HAP-1 (cell line): ENCODE data around the gene BACH1.

ENCODE experiments used
- DNase-seq, 2 experiments: peaks; one replicate each; pipeline ENCODE4 v3.0.0-alpha.2; 2016 to 2020; ENCODE audit warnings: low spot score in 2 of 2
- H3K27me3 ChIP-seq: fragments of 250-450 bp; sonication (Bioruptor Pico); 2 replicates; pipeline ENCODE4 v1.5.1; 2020; ENCODE audit warnings: low read depth, mild to moderate bottlenecking, moderate library complexity
- H3K36me3 ChIP-seq: fragments of 250-450 bp; sonication (Bioruptor Pico); replicated peaks from 2 replicates; pipeline ENCODE4 v1.5.1; 2020; ENCODE audit warnings: mild to moderate bottlenecking
- H3K4me1 ChIP-seq: fragments of 250-450 bp; sonication (Bioruptor Pico); 2 replicates; pipeline ENCODE4 v1.5.1; 2020; ENCODE audit warnings: mild to moderate bottlenecking
- H3K4me3 ChIP-seq: fragments of 250-450 bp; sonication (Bioruptor Pico); 2 replicates; pipeline ENCODE4 v1.5.1; 2020; ENCODE audit warnings: mild to moderate bottlenecking, moderate library complexity
- H3K9me3 ChIP-seq: fragments of 250-450 bp; sonication (Bioruptor Pico); 2 replicates; pipeline ENCODE4 v1.5.1; 2020; ENCODE audit warnings: mild to moderate bottlenecking, moderate library complexity
- in situ Hi-C: fragments of 300-500 bp; cut with MboI; formaldehyde crosslinking; loops from 3 replicates; pipeline ENCODE4 v1.14.3; 2020; ENCODE audit warnings: low sequenced_read_pairs, inconsistent platforms, mixed read lengths

The BACH1 gene

DNA sequence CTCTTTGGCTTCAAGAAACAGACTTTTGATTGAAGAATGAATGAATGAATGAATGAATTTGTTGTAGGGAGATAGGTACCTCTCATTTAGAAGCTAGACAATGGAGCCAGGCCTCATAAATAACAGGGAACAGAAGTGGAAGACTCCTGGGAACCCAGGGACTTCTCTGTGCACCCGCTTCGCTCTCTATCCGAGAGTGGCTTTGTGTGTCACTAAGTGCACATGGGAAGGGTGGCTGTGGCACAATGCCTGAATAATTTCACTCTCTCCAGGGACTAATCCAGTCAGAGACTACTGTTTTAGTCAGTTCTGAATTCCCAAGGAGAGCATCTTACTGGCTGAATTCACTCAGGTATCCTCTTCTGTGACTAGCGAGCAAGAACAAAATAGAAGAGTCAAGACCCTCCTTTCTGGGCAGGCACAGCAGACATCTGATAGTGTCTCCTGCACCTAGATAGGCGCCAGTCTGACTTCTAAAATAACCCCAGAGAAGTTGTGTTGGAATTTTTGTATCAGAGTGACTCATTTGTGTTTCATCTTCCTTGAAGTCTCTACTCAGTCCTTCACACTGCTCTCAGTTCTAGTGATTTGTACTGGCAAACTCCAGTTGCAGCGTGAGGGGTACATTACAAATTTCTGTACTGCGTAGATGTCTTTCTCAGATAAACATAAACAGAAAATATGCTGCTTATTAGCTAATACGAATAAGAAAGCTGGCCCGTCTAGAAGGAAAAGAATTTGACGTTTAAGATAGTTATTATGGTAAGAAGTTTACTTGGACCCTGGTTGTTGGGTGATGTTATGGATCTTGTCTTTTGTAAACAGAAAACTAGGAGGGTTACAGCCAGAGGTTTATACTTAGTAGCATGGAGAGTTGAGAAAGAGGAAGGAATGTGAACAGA, 34.0 kb downstream of the BACH1 start:
- no peaks in the 10 kb centered on the region for H3K9me3 ChIP-seq
- no peaks in the 10 kb centered on the region for H3K36me3 ChIP-seq
- H3K27me3 ChIP-seq = no peaks in the 10 kb centered on the region
- peaks cover 9% of the 10 kb centered on the region for H3K4me1 ChIP-seq
- DNase-seq = no peak
- no peak overlapping the region for H3K4me3 ChIP-seq
- in situ Hi-C loops = no loop called here

- H3K4me3 ChIP-seq = no peak overlapping the region
- in situ Hi-C loops = no loop called here
- H3K4me1 ChIP-seq = peaks cover 9% of the 10 kb centered on the region
- H3K36me3 ChIP-seq = no peaks in the 10 kb centered on the region
- DNase-seq = no peak
- no peaks in the 10 kb centered on the region for H3K9me3 ChIP-seq
- no peaks in the 10 kb centered on the region for H3K27me3 ChIP-seq
These were observed 34.7 kb downstream of the BACH1 start for GRCh38 chr21:29333406-29333805.

DNA sequence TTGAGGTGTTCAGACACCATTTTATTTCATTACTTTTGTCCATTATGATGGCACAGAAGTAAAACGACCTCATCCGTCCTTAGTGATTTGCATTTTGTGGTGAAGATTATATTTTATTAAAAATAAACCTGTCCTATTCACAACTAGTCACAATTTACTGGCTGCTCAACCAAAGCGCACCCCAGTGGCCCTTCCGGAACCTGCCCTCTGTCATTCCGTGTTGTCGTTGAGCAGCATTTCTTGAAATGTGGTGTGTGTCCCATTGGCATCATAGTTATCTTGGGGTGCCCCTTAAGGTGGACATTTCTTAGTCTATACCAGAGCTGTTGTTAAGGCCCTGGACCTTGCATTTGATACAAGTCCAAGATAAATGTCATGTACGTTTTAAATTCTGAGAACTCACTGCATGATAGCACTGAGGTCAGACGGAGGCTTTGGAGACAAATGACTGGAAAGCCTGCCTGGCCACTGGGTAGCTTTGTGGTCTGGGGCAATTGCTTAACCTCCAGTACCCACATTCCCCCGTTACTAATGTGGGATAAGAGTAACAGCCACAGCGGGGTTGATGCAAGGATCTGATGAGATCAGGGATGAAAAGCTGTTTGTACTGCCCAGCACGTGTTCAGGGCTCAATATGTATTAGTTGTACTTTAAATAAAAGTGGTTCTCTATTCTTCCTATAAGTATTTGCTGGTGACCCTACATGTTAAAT, 36.2 kb downstream of the BACH1 start:
- in situ Hi-C loops = no loop called here
- no peaks in the 10 kb centered on the region for H3K27me3 ChIP-seq
- no peaks in the 10 kb centered on the region for H3K36me3 ChIP-seq
- DNase-seq = no peak
- no peak overlapping the region for H3K4me3 ChIP-seq
- H3K4me1 ChIP-seq = peaks cover 9% of the 10 kb centered on the region
- H3K9me3 ChIP-seq = no peaks in the 10 kb centered on the region

DNA sequence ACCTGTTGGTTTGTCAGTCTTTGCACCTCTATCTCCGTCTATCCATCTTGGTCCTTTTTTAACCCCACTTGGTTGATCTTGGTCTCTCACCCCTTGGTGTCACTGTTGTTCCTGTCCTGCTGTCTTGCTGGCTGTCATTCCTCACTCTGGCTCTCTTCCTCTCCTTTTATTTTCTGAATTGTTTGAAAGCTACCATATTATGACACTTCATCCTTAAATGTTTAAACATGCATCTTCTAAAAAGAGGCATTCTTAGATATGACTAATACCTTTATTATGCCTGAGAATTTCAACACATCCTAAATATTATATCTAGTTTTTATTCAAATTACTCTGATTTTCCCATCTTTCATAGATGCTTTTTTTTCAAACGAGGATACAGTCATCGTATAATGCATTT, 37.0 kb downstream of the BACH1 start:
- Histone ChIP-seq H3K4me3 (no peak overlapping the region), H3K4me1 (peaks cover 9% of the 10 kb centered on the region), H3K9me3 (no peaks in the 10 kb centered on the region), H3K36me3 (no peaks in the 10 kb centered on the region), H3K27me3 (no peaks in the 10 kb centered on the region)
- DNase-seq = no peak
- in situ Hi-C loops = no loop called here

GRCh38 chr21:29338256-29338655, 39.5 kb downstream of the BACH1 start:
- H3K4me1 ChIP-seq = peaks cover 5% of the 10 kb centered on the region
- no peak overlapping the region for H3K4me3 ChIP-seq
- H3K36me3 ChIP-seq = 0 out of 2 replicates have a peak, but pooled peaks cover 3% of the 10 kb centered on the region
- DNase-seq = no peak
- in situ Hi-C loops = no loop called here
- H3K27me3 ChIP-seq = no peaks in the 10 kb centered on the region
- no peaks in the 10 kb centered on the region for H3K9me3 ChIP-seq

GRCh38 chr21:29340228-29340627, 41.5 kb downstream of the BACH1 start:
- 0 out of 2 replicates have a peak, but pooled peaks cover 3% of the 10 kb centered on the region for H3K36me3 ChIP-seq
- no peak overlapping the region for H3K4me3 ChIP-seq
- H3K27me3 ChIP-seq = no peaks in the 10 kb centered on the region
- in situ Hi-C loops = no loop called here
- H3K4me1 ChIP-seq = no peaks in the 10 kb centered on the region
- H3K9me3 ChIP-seq = no peaks in the 10 kb centered on the region
- DNase-seq = no peak

DNA sequence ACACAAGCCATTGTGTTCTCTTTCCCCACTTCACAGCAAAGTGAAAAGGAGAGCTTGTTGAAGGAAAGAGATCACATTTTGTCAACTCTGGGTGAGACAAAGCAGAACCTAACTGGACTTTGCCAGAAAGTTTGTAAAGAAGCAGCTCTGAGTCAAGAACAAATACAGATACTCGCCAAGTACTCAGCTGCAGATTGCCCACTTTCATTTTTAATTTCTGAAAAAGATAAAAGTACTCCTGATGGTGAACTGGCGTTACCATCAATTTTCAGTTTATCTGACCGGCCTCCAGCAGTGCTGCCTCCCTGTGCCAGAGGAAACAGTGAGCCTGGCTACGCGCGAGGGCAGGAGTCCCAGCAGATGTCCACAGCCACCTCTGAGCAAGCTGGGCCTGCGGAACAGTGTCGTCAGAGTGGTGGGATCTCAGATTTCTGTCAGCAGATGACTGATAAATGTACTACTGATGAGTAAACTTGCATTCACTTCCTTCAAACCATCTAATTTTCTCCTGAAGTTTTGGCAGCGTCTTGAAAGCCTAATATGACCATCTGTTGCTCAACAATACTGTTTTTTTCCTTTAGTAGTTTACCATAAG, 43.7 kb downstream of the BACH1 start:
- 0 out of 2 replicates have a peak, but pooled peaks cover 3% of the 10 kb centered on the region for H3K36me3 ChIP-seq

DNA sequence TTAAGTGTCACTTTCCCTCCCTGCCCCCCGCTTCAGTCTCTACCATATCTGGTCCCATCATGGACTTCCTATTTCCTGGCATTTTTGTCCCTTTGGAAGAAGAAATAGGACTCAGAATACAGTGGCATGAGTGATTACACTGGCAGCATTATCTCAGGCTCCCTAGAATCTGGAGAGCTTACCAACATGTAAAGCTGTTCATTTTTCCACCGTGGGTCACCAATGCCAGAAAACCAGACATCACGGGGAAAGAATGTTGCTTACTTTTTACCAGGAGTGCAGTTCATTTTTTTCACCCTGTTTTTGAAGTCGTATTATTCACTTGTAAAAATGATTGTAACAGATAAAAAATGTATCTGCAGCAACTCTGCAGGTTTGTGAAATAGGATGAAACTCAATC, 44.8 kb downstream of the BACH1 start:
- H3K9me3 ChIP-seq = no peaks in the 10 kb centered on the region
- in situ Hi-C loops = no loop called here
- 0 out of 2 replicates have a peak, but pooled peaks cover 3% of the 10 kb centered on the region for H3K36me3 ChIP-seq
- H3K4me3 ChIP-seq = no peak overlapping the region
- no peak for DNase-seq
- H3K27me3 ChIP-seq = no peaks in the 10 kb centered on the region
- H3K4me1 ChIP-seq = no peaks in the 10 kb centered on the region

More for the DNA sequence above, 43.7 kb downstream of the BACH1 start:
- in situ Hi-C loops = no loop called here
- DNase-seq = no peak
- Histone ChIP-seq H3K27me3 (no peaks in the 10 kb centered on the region), H3K4me1 (no peaks in the 10 kb centered on the region), H3K4me3 (no peak overlapping the region), H3K9me3 (no peaks in the 10 kb centered on the region)

DNA sequence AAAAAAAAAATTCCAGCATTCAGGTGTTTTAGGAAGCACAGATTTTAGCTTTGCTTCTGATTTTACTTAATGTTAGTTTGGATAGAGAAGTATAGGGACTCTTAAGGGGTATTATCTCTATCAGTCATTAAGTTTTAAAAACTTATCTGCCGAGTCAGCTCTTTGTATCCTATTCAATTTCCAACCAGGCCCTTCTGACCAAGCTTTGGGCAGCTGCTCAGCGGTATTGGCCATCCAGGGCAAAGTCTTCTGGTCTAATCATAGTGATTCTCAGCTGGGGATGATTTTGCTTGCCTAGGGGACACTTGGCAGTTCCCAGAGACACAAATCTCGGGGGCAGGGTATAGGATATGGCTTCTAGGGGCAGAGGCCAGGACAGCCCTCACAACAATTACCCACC, 47.6 kb downstream of the BACH1 start:
- Histone ChIP-seq H3K27me3 (no peaks in the 10 kb centered on the region), H3K9me3 (no peaks in the 10 kb centered on the region), H3K4me1 (no peaks in the 10 kb centered on the region), H3K36me3 (0 out of 2 replicates have a peak, but pooled peaks cover 3% of the 10 kb centered on the region), H3K4me3 (no peak overlapping the region)
- no peak for DNase-seq
- in situ Hi-C loops = no loop called here

DNA sequence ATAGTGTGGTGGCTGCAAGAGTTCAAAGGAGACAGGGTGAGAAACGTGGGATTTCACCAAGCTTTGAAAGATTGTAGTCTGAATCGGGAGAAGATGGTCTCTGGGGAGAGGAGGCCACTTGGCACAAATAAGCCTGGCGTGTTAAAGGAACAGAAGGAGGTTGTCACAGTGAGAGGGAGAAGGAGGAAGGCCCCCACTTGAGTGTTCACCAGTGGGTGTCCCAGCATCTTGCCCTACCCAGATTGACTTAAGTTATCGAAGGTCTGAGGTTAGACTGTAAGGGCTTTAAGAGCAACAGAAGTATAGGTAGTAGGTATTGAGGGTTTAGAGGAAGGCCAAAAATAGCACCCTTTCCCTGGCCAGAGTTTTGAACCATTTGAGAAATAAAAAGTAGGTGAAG, 48.0 kb downstream of the BACH1 start:
- DNase-seq = no peak
- no peak overlapping the region for H3K4me3 ChIP-seq
- 0 out of 2 replicates have a peak, but pooled peaks cover 3% of the 10 kb centered on the region for H3K36me3 ChIP-seq
- no peaks in the 10 kb centered on the region for H3K4me1 ChIP-seq
- no peaks in the 10 kb centered on the region for H3K9me3 ChIP-seq
- in situ Hi-C loops = no loop called here
- H3K27me3 ChIP-seq = no peaks in the 10 kb centered on the region

DNA sequence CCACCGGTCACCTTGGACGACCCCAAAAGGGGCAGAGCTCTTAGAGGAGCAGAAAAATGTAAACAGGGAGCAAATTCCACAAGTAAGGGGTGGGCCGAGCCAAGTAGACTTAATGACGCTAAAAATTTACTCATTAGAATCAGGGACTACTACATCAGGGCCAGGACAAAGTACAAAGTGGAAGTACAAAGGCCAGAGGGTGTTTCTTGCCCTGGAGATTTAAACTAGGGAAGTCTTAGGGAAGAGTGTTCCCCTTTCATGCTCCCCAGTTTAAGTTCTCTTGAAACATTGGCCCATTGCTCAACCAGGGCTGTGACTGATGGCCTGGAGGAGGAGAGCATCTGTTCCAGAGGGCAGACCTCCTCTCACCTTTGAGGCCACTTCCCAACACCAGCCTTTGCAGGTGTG, 48.6 kb downstream of the BACH1 start:
- H3K4me3 ChIP-seq = no peak overlapping the region
- H3K36me3 ChIP-seq = 0 out of 2 replicates have a peak, but pooled peaks cover under 1% of the 10 kb centered on the region
- DNase-seq = no peak
- no peaks in the 10 kb centered on the region for H3K9me3 ChIP-seq
- in situ Hi-C loops = no loop called here
- H3K27me3 ChIP-seq = no peaks in the 10 kb centered on the region
- no peaks in the 10 kb centered on the region for H3K4me1 ChIP-seq

- in situ Hi-C loops = no loop called here
- no peak for DNase-seq
- Histone ChIP-seq H3K4me3 (no peak overlapping the region), H3K9me3 (no peaks in the 10 kb centered on the region), H3K36me3 (no peaks in the 10 kb centered on the region), H3K4me1 (no peaks in the 10 kb centered on the region), H3K27me3 (no peaks in the 10 kb centered on the region)
These were observed 51.0 kb downstream of the BACH1 start for GRCh38 chr21:29349702-29350101.

DNA sequence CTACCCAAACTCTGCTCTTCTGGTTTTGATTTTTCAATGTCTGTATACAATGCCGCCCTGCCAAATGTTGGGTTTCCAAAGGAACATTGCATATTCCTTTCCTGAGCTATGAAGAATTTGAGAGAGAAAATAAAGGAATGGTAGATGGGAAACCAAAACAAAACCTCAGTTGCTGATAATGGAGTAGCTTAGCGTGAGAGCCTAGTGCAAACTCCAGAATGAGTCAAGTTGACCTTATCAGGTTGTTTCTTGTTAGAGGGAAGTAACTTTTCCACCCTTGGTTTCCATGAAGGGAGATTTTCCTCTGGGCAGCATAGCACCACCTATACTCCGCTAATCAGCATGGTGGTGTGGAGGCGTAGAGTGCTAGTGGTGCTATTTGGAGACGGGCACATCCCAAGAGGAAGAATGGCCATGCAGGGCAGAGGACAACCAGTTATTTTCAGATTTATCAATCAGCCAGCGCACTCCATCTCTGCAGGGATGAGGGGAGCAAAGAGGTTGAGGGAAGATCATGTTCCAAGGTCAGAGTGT, 51.6 kb downstream of the BACH1 start:
- no peaks in the 10 kb centered on the region for H3K36me3 ChIP-seq
- no peaks in the 10 kb centered on the region for H3K27me3 ChIP-seq
- in situ Hi-C loops = no loop called here
- H3K9me3 ChIP-seq = no peaks in the 10 kb centered on the region
- H3K4me3 ChIP-seq = no peak overlapping the region
- no peak for DNase-seq
- H3K4me1 ChIP-seq = no peaks in the 10 kb centered on the region
